Pancreas (tissue), 10 donors: Measurements from ENCODE around the gene CDC37. TPM values are rescaled to one million over a fixed set of nuclear protein-coding genes. Genes with fewer than 3 reads are reported as not detected.
A peak's percentile ranks its signal among the peaks of the same experiment; 100 is the strongest.
"Not testable (repeated sequence)": the region's sequence is repeated elsewhere in the genome, so short reads cannot be mapped to it uniquely, and the experiment has no call there.

Source experiments
- ATAC-seq, 4 donors: fragments of 200-7000 bp; cut with Tn5 transposase; one replicate each; pipeline versions ENCODE4 v1.8.0 to v1.9.1; 2020; ENCODE audit warnings: mild to moderate bottlenecking in 4 of 4, moderate library complexity in 4 of 4
- DNase-seq, 6 donors: peaks; one replicate each; pipeline ENCODE4 v3.0.0-alpha.2; 2020
- FAIRE-seq: peaks from 2 replicates; lab custom pipeline; 2012; peaks lifted over from hg19 to GRCh38; lab: Jason Lieb, UNC
- H3K27ac ChIP-seq, 4 donors: fragments of 200-600 bp; sonication (generic); 1 replicate in 3 of 4; 2 replicates in 1 of 4; pipeline versions ENCODE4 v1.5.0 to v1.8.0; 2020
- H3K27me3 ChIP-seq, 4 donors: fragments of 200-600 bp; one replicate each; pipeline ENCODE4 v1.8.0; 2021
- H3K36me3 ChIP-seq, 3 donors: fragments of 200-600 bp; sonication (generic) in 1 of 3; one replicate each; pipeline versions ENCODE4 v1.5.0 to v1.8.0; 2020 to 2021
- H3K4me1 ChIP-seq, 3 donors: fragments of 200-600 bp; one replicate each; pipeline ENCODE4 v1.8.0; 2021
- H3K4me3 ChIP-seq, 4 donors: fragments of 200-600 bp; sonication (generic) in 2 of 4; one replicate each; pipeline versions ENCODE4 v1.5.0 to v1.8.0; 2020 to 2021
- H3K9me3 ChIP-seq, 4 donors: fragments of 200-600 bp; one replicate each; pipeline ENCODE4 v1.8.0; 2021
- WGBS, 2 donors: extraction: QIAGEN DNeasy Blood & Tissue Kit; methylation state at CpG; one replicate each; pipeline ENCODE4 v1.1.7; 2013; 5-methylcytosine and 5-hydroxymethylcytosine counted together
- intact Hi-C, 3 donors: fragments of 100-400 bp; cut with DNase I; formaldehyde crosslinking; loops; one replicate each; pipeline versions ENCODE4 v1.11.1 to v1.14.2; 2022
- polyA plus RNA-seq, 2 donors: library from polyadenylated mRNA; stranded (reverse); fragments of 200-250 nt; gene quantifications; one replicate each; pipeline ENCODE4 v1.2.3, GENCODE V29; 2013
- total RNA-seq, 6 donors: library from RNA; stranded (reverse); fragmentation: NEBNext Ultra II Directional in 4 of 6; extraction: Animal tissue kit (Norgen Biotek cat#: 25700) in 4 of 6; gene quantifications; one replicate each; pipeline versions ENCODE4 v1.2.1 to v1.2.4, GENCODE V29; 2021 to 2023
- TF ChIP-seq, protein P1 (sequence below), 4 donors: fragments of 200-600 bp; sonication (generic) in 3 of 4; IDR thresholded peaks; one replicate each; pipeline versions ENCODE4 v1.5.0 to v1.8.0; 2021; ENCODE audit warnings: antibody characterized with exemption in 4 of 4
- donor health status: healthy with polysubstance abuse.
- donor health status: DM: no; HTN: no; CAD: no; lungs with moderate emphysema.
- donor health status: DM: no; HTN: no; CAD: no.
- donor health status: control.
- donor health status: control.
- donor health status: Bipolar disorder and iron deficiency.
- donor health status: DM: yes; HTN: yes; CAD: no.
- donor health status: DM: no; HTN: no; CAD: no.
- donor health status: DM: no; HTN: no; CAD: no.
- donor health status: DM: yes; HTN: yes; CAD: no.

The CDC37 gene
- total and polyA plus RNA-seq, 8 donors, result 41.3 to 266 (median 55.2) TPM

DNA sequence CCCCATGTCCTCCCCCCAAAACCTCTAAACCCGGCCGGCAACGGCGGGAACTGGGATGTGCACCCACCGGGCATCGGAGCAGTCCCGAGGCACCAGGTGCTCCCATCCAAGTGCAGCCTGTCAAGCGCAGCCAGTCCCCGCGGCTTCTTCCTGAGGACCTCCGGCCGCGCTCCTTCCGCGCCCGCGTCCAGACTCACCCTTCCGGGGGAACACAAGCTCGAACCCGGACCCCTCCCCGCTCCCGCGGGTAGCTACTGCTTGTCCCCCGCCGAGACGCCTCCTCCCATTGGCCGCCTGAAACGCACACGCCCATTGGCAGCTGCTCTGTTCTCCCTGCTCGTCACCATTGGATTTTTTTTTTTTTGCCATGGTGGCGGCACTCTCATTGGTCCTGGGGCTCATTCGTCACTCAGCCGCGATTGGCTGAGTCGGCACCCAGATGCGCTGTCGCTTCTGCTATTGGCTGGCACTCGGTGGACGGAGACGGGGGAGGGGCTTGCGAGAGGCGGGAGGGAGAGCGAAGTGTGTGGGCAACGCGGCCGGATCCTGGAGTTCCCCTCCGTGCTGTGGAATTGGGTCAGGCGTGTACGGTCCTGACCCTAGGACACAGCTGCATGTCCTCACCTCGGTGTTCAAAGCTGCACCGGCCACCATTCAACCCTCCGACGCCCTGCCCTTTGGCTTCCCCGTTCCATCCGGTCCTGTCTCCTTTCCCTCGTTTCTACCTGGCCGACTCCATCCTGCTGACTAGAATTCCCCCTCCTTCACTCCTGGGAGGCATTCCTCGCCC, 22.8 kb downstream of the CDC37 start, which contains the start of gene TYK2:
Gene TYK2 (minus strand): TSS at position 260 of the 790 bp plus-strand sequence. CDS start 2,166 bp downstream, outside the sequence.
- FAIRE-seq (peak; percentile 88), DNase-seq (peak; percentile 96 to 99 (median 98)), ATAC-seq (peak; percentile 97 to 99 (median 99))
- intact Hi-C loops, result no loop called here
- no peaks in the 10 kb centered on the region for H3K27me3 ChIP-seq
- H3K27ac ChIP-seq, result peak within 1 kb of the TSS; percentile 53 to 83 (median 68)
- no peaks in the 10 kb centered on the region for H3K9me3 ChIP-seq
- TF ChIP-seq, protein P1, sequence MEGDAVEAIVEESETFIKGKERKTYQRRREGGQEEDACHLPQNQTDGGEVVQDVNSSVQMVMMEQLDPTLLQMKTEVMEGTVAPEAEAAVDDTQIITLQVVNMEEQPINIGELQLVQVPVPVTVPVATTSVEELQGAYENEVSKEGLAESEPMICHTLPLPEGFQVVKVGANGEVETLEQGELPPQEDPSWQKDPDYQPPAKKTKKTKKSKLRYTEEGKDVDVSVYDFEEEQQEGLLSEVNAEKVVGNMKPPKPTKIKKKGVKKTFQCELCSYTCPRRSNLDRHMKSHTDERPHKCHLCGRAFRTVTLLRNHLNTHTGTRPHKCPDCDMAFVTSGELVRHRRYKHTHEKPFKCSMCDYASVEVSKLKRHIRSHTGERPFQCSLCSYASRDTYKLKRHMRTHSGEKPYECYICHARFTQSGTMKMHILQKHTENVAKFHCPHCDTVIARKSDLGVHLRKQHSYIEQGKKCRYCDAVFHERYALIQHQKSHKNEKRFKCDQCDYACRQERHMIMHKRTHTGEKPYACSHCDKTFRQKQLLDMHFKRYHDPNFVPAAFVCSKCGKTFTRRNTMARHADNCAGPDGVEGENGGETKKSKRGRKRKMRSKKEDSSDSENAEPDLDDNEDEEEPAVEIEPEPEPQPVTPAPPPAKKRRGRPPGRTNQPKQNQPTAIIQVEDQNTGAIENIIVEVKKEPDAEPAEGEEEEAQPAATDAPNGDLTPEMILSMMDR (IDR thresholded peaks at IDR 0.05), result no peak
- H3K4me1 ChIP-seq, result peaks cover 2 to 5% (median 4%) of the 10 kb centered on the region in 3 donors
- no peaks in the 10 kb centered on the region for H3K36me3 ChIP-seq
- WGBS, 2 donors, result 0 to 1% methylated on average over 57 to 58 of the region's 58 CpGs
- peak within 1 kb of the TSS; percentile 71 to 95 (median 82) for H3K4me3 ChIP-seq

DNA sequence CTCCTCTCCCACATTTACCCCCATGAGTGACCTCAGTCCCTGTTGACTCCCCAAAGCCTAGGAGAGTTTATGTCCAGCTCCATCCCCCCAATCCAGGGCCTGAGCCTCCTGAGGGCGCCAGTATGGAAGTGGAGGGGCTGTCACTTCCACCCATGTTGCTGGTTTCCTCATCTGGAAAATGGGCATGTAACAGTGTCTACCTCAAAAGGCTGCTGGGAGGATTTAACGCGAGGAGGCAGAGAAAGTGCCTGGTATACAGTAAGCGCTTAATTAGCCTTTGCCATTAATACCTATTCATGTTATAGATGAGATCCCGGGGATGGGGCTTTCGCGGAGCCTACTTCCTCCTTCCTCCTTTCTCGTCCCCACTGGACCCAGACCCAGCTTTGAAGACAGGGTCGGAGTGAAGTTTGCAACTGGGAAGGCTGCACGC, 23.4 kb downstream of the CDC37 start:
- Histone ChIP-seq H3K27ac (peak overlapping the region; percentile 24 to 83 (median 66)), H3K36me3 (no peaks in the 10 kb centered on the region), H3K4me1 (peaks cover 2 to 5% (median 4%) of the 10 kb centered on the region in 3 donors), H3K9me3 (no peaks in the 10 kb centered on the region), H3K27me3 (no peaks in the 10 kb centered on the region), H3K4me3 (peak overlapping the region; percentile 71 to 95 (median 82))
- ATAC-seq (peak in 1 of 4 donors; percentile 1), FAIRE-seq (no peak), DNase-seq (no peak)
- 0% methylated on average over 10 of the region's 10 CpGs for WGBS, 2 donors
- TF ChIP-seq, protein P1 (IDR thresholded peaks at IDR 0.05), result no peak
- intact Hi-C loops, result no loop called here

DNA sequence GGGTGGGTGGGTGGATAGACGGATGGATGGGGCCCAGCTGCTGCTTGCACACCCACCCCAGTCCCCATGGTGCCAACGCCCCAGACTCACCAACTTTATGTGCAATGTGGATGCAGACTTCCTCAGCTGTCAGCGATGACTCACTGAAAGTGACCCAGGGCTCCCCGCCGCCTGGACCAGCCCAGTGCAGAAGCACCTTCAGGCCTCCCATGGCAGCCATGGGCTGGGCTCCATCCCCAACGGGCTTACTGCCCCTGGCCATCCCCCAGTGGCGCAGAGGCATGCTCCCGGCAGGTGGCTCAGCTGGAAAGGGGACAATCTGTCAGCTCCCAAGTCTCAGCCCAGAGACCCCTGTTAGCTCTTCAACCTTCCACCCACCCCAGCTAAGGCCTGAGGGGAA, 25.2 kb downstream of the CDC37 start:
- 95 to 98% methylated on average over 8 of the region's 8 CpGs for WGBS, 2 donors
- intact Hi-C loops, result no loop called here
- Histone ChIP-seq H3K9me3 (no peaks in the 10 kb centered on the region), H3K27me3 (no peaks in the 10 kb centered on the region), H3K36me3 (no peaks in the 10 kb centered on the region), H3K27ac (no peak overlapping the region), H3K4me3 (no peak overlapping the region), H3K4me1 (peaks cover 2 to 5% (median 4%) of the 10 kb centered on the region in 3 donors)
- TF ChIP-seq, protein P1 (IDR thresholded peaks at IDR 0.05), result no peak
- FAIRE-seq (no peak), ATAC-seq (no peak), DNase-seq (peak in 1 of 6 donors; percentile 66)

DNA sequence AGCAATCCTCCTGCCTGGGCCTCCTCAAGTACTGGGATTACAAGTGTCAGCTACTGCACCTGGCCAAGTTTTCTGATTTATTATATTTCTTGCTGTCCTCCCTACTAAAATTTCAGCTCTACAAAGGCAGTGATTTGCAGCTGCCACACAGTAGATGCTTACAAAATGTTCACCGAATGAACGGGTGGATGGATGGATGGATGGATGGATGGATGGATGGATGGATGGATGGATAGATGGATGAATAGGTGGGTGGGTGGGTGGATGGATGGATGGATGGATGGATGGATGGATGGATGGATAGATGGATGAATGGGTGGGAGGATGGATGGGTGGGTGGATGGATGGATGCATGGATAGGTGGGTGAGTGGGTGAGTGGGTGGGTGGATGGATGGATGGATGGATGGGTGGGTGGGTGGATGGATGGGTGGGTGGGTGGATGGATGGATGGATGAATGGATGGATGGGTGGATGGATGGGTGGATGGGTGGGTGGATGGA, 26.2 kb downstream of the CDC37 start:
- not testable (repeated sequence) for FAIRE-seq

DNA sequence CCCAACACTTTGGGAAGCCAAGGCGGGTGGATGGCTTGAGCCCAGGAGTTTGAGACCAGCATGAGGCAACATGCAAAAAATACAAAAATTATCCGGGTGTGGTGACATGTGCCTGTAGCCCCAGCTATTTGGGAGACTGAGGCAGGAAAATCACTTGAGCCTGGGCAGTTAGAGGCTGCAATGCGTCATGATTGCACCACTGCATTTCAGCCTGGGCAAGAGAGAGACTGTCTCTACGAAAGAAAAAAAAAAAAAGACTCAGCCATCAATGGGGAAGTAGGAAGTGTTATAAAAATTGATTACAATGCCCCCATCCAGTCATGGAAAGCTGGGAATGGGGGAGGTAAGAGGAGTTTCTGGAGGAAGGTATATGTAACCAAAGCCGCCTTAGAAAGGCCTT, 28.4 kb downstream of the CDC37 start:
- ATAC-seq, result no peak
- H3K27ac ChIP-seq, result no peak overlapping the region
- TF ChIP-seq, protein P1 (IDR thresholded peaks at IDR 0.05), result no peak
- H3K4me1 ChIP-seq, result peaks cover 2 to 5% (median 4%) of the 10 kb centered on the region in 3 donors
- intact Hi-C loops, result no loop called here
- FAIRE-seq, result no peak
- H3K9me3 ChIP-seq, result no peaks in the 10 kb centered on the region
- no peaks in the 10 kb centered on the region for H3K27me3 ChIP-seq
- DNase-seq, result no peak
- WGBS, 2 donors, result 90 to 92% methylated on average over 5 of the region's 5 CpGs
- no peaks in the 10 kb centered on the region for H3K36me3 ChIP-seq
- H3K4me3 ChIP-seq, result no peak overlapping the region

More for the DNA sequence above, 26.2 kb downstream of the CDC37 start:
- H3K27me3 ChIP-seq, H3K9me3 ChIP-seq, DNase-seq, H3K4me1 ChIP-seq, H3K4me3 ChIP-seq, ATAC-seq, H3K36me3 ChIP-seq, intact Hi-C loops, H3K27ac ChIP-seq: not testable (repeated sequence)
- 93 to 95% methylated on average over 2 of the region's 2 CpGs for WGBS, 2 donors
